K562 (cell line): ENCODE data around the gene RSU1. TPM values are rescaled to one million over a fixed set of nuclear protein-coding genes. Genes with fewer than 3 reads are reported as not detected.

Experiments
- ATAC-seq: fragments of 200-7000 bp; cut with Tn5 transposase; 3 replicates; pipeline ENCODE4 v1.9.1; 2020; ENCODE audit warnings: moderate library complexity
- BruUV-seq: library from RNA; stranded (reverse); fragments of 400-500 nt; replicated peaks from 2 replicates; lab custom pipeline; 2021; lab: Mats Ljungman, UMichigan
- CTCF ChIA-PET: fragments of 300-600 bp; formaldehyde crosslinking; extraction: SDS; loops from one replicate; lab custom pipeline; 2021; ENCODE audit warnings: low intra/inter-chr PET ratio; lab: Yijun Ruan, JAX
- POLR2A ChIA-PET: fragments of 300-600, 350-650 bp; sonication (Branson Sonifier 250); formaldehyde crosslinking; extraction: SDS; loops from one replicate; lab custom pipeline; 2021; ENCODE audit warnings: antibody characterized with exemption, inconsistent platforms; lab: Yijun Ruan, JAX
- DNase-seq, 4 experiments: peaks; one replicate each; pipeline versions ENCODE4 v3.0.0 to v3.0.0-alpha.2; 2011 to 2018; ENCODE audit warnings: low spot score in 3 of 4, mixed read lengths in 3 of 4; ENCODE audit errors: extremely low read depth in 1 of 4
- FAIRE-seq: peaks from 2 replicates; lab custom pipeline; 2011; peaks lifted over from hg19 to GRCh38; lab: Jason Lieb, UNC
- H2AFZ ChIP-seq: 2 replicates; pipeline ENCODE4 v1.6.0; 2011; ENCODE audit warnings: low read depth, low read length, control low read depth, inconsistent platforms
- H3K27ac ChIP-seq: fragments of 200-600 bp; 3 replicates; pipeline ENCODE4 v1.8.0; 2011; ENCODE audit warnings: low read depth, mild to moderate bottlenecking, control low read depth, inconsistent platforms, low read length, moderate library complexity, mixed read lengths; ENCODE audit errors: extremely low read depth
- H3K27me3 ChIP-seq, 2 experiments: fragments of 300-600 bp in 1 of 2; 2 replicates in 1 of 2; 3 replicates in 1 of 2; pipeline versions ENCODE4 v1.6.0 to v1.8.0; 2011; ENCODE audit warnings: inconsistent platforms in 2 of 2, low read length in 2 of 2, mild to moderate bottlenecking in 1 of 2, mixed read lengths in 1 of 2, moderate library complexity in 1 of 2; ENCODE audit not compliant: control insufficient read depth in 2 of 2, insufficient read depth in 2 of 2
- H3K36me3 ChIP-seq: fragments of 300-600 bp; 3 replicates; pipeline ENCODE4 v1.8.0; 2011; ENCODE audit warnings: mild to moderate bottlenecking, low read length, inconsistent platforms; ENCODE audit not compliant: control insufficient read depth, insufficient read depth
- H3K4me1 ChIP-seq, 2 experiments: fragments of 200-600 bp in 1 of 2; replicated peaks in 1 of 2; 2 replicates in 1 of 2; 3 replicates in 1 of 2; pipeline versions ENCODE4 v1.5.1 to v1.8.0; 2011; ENCODE audit warnings: inconsistent platforms in 2 of 2, low read length in 2 of 2, mild to moderate bottlenecking in 1 of 2, mixed read lengths in 1 of 2, moderate library complexity in 1 of 2; ENCODE audit not compliant: control insufficient read depth in 2 of 2, insufficient read depth in 2 of 2
- H3K4me2 ChIP-seq: 2 replicates; pipeline ENCODE4 v1.6.1; 2011; ENCODE audit warnings: low read length, control low read depth, inconsistent platforms, mixed read lengths; ENCODE audit not compliant: insufficient read depth
- H3K4me3 ChIP-seq: fragments of 200-600 bp; sonication (generic), shearing (Covaris generic); 2 replicates; pipeline ENCODE4 v1.5.1; 2016; ENCODE audit warnings: control low read depth, inconsistent platforms
- H3K79me2 ChIP-seq: fragments of 200-600 bp; 3 replicates; pipeline ENCODE4 v1.8.0; 2011; ENCODE audit warnings: low read length, inconsistent platforms; ENCODE audit not compliant: control insufficient read depth, insufficient read depth
- H3K9ac ChIP-seq, 2 experiments: 2 replicates each; pipeline versions ENCODE4 v1.6.0 to v1.6.1; 2011; ENCODE audit warnings: low read depth in 2 of 2, low read length in 2 of 2, control low read depth in 1 of 2, inconsistent platforms in 1 of 2, mild to moderate bottlenecking in 1 of 2, mixed read lengths in 1 of 2; ENCODE audit not compliant: insufficient read depth in 1 of 2
- H3K9me1 ChIP-seq: one replicate; pipeline ENCODE4 v1.6.0; 2011; ENCODE audit warnings: inconsistent platforms, mild to moderate bottlenecking, low read length, moderate library complexity; ENCODE audit not compliant: control insufficient read depth, insufficient read depth
- H3K9me3 ChIP-seq: replicated peaks from 2 replicates; pipeline ENCODE4 v1.5.1; 2011; ENCODE audit warnings: low read depth, low read length, inconsistent platforms; ENCODE audit not compliant: control insufficient read depth, insufficient read depth
- H4K20me1 ChIP-seq: replicated peaks from 2 replicates; pipeline ENCODE4 v1.6.1; 2011; ENCODE audit warnings: low read length, inconsistent platforms, mixed read lengths; ENCODE audit not compliant: control insufficient read depth, insufficient read depth
- ARID4B ChIP-seq: sonication (generic); formaldehyde crosslinking; IDR thresholded peaks from 2 replicates; pipeline ENCODE4 v1.8.0; 2022; ENCODE audit warnings: mild to moderate bottlenecking, missing genetic modification reagents
- FIP1L1 ChIP-seq: fragments of 200-400 bp; formaldehyde crosslinking; IDR thresholded peaks from 2 replicates; pipeline ENCODE4 v1.6.1; 2018; ENCODE audit warnings: mild to moderate bottlenecking, low read depth, low read length; ENCODE audit not compliant: poor library complexity, severe bottlenecking
- MYBL2 ChIP-seq, 2 experiments: fragments of 450-650 bp in 1 of 2; sonication (generic) in 1 of 2; formaldehyde crosslinking in 1 of 2; IDR thresholded peaks; 2 replicates each; pipeline versions ENCODE4 v1.6.1 to v1.8.1; 2017 to 2022; ENCODE audit warnings: borderline replicate concordance in 1 of 2, inconsistent platforms in 1 of 2, low read depth in 1 of 2, mild to moderate bottlenecking in 1 of 2, missing genetic modification reagents in 1 of 2, moderate library complexity in 1 of 2
- NCOA4 ChIP-seq: fragments of 450-650 bp; IDR thresholded peaks from 2 replicates; pipeline ENCODE4 v1.6.1; 2018; ENCODE audit warnings: mild to moderate bottlenecking; ENCODE audit not compliant: partially characterized antibody
- PRDM10 ChIP-seq: fragments of 450-650 bp; IDR thresholded peaks from 2 replicates; pipeline ENCODE4 v1.6.1; 2018; ENCODE audit not compliant: partially characterized antibody
- SREBF2 ChIP-seq: sonication (generic); formaldehyde crosslinking; IDR thresholded peaks from 2 replicates; pipeline ENCODE4 v1.4.0; 2020; ENCODE audit warnings: mild to moderate bottlenecking, missing genetic modification reagents
- ZC3H4 ChIP-seq: sonication (generic); formaldehyde crosslinking; IDR thresholded peaks from 2 replicates; pipeline ENCODE4 v1.9.0; 2021; ENCODE audit warnings: missing genetic modification reagents, borderline replicate concordance
- ZKSCAN3 ChIP-seq: fragments of 250-450 bp; sonication (Bioruptor Pico); IDR thresholded peaks from 2 replicates; pipeline ENCODE4 v1.4.0; 2020
- ZNF695 ChIP-seq: fragments of 450-650 bp; formaldehyde crosslinking; IDR thresholded peaks from 2 replicates; pipeline ENCODE4 v1.4.0; 2020; ENCODE audit warnings: mild to moderate bottlenecking, moderate library complexity
- ZSCAN29 ChIP-seq: fragments of 450-650 bp; IDR thresholded peaks from 2 replicates; pipeline ENCODE4 v1.6.1; 2017
- WGBS: fragments of 100-300 bp; shearing (Covaris generic); methylation state at CpG from one replicate; pipeline ENCODE4 v1.1.6; 2016; ENCODE audit warnings: low coverage, mixed read lengths; ENCODE audit not compliant: insufficient coverage; ENCODE audit errors: missing lambda C conversion rate; 5-methylcytosine and 5-hydroxymethylcytosine counted together
- in situ Hi-C: fragments of 300-500 bp; cut with MboI; formaldehyde crosslinking; loops from 4 replicates; pipeline ENCODE4 v1.15.0; 2018; ENCODE audit warnings: inconsistent platforms, mixed read lengths
- intact Hi-C: fragments of 100-400 bp; cut with micrococcal nuclease; formaldehyde crosslinking; loops from 2 replicates; pipeline ENCODE4 v1.14.2; 2022
- polyA plus RNA-seq, 8 experiments: library from polyadenylated mRNA; depleted of rRNA in 4 of 8; stranded (reverse) in 5 of 8; unstranded in 3 of 8; fragments of >200 nt; fragmentation: Nextera tagmentation in 2 of 8; fragmentation: Illumina TruSeq in 1 of 8; extraction: Ambion mirVana in 2 of 8; extraction: Trizol in 1 of 8; gene quantifications; 2 replicates each; pipeline versions ENCODE4 v1.2.1 to v1.2.3, GENCODE V29; 2011 to 2014; ENCODE audit warnings: inconsistent platforms in 1 of 8, missing spikeins in 1 of 8
- total RNA-seq, 7 experiments: library from RNA; depleted of rRNA in 6 of 7; stranded (reverse); fragments of >200 nt in 6 of 7; fragmentation: Illumina TruSeq in 2 of 7; extraction: Trizol in 2 of 7; gene quantifications; 2 replicates each; pipeline versions ENCODE4 v1.2.1 to v1.2.3, GENCODE V29; 2011 to 2021; ENCODE audit warnings: low replicate concordance in 1 of 7

The RSU1 gene
- total and polyA plus RNA-seq, 9 of the 15 experiments (the other 6 are each of a cell fraction or from before 2014, with no cell fraction given): 18.8 to 67.3 (median 31.5) TPM

- H3K27ac ChIP-seq: no peak overlapping the region
- H3K4me1 ChIP-seq: no peaks in the 10 kb centered on the region
- no peak for FAIRE-seq
- intact Hi-C loops: no loop called here
- no peak overlapping the region for H3K4me2 ChIP-seq
- DNase-seq: no peak
- H3K9me3 ChIP-seq: no peaks in the 10 kb centered on the region
- H3K9me1 ChIP-seq: no peaks in the 10 kb centered on the region
- no peak overlapping the region for H2AFZ ChIP-seq
- H3K36me3 ChIP-seq: no peaks in the 10 kb centered on the region
- ATAC-seq: no peak
- H3K4me3 ChIP-seq: no peak overlapping the region
- peaks cover 5 to 7% of the 10 kb centered on the region in 2 experiments; a peak in 4 of 5 replicates for H3K27me3 ChIP-seq
- no peak overlapping the region for H3K9ac ChIP-seq
- 7% methylated on average over 7 of the region's 7 CpGs for WGBS
- ChIA-PET CTCF (no interaction called here), POLR2A (no interaction called here)
- no peaks in the 10 kb centered on the region for H4K20me1 ChIP-seq
- no TSS peak for BruUV-seq
- in situ Hi-C loops: no loop called here
- H3K79me2 ChIP-seq: no peaks in the 10 kb centered on the region
- no peak for TF ChIP-seq ZC3H4 (CRISPR knock-in tag)
- TF ChIP-seq MYBL2 (IDR thresholded peaks at IDR 0.05; ENCODE audit: low read depth): no peak
- no peak for TF ChIP-seq MYBL2 (CRISPR knock-in tag; IDR thresholded peaks at IDR 0.05; ENCODE audit: borderline replicate concordance)
- no peak for TF ChIP-seq ZKSCAN3 (CRISPR knock-in tag)
- no peak for TF ChIP-seq ZNF695 (CRISPR knock-in tag)
- no peak for TF ChIP-seq FIP1L1
- TF ChIP-seq NCOA4: no peak
- no peak for TF ChIP-seq PRDM10
- TF ChIP-seq SREBF2 (CRISPR knock-in tag): no peak
- no peak for TF ChIP-seq ZSCAN29
- no peak for TF ChIP-seq ARID4B (CRISPR knock-in tag)
These were observed 230.7 kb downstream of the RSU1 start for GRCh38 chr10:16586358-16587138.
